ENCODE data around the gene RPP21. TPM values are rescaled to one million over a fixed set of nuclear protein-coding genes. Genes with fewer than 3 reads are reported as not detected.
A peak's percentile ranks its signal among the peaks of the same experiment; 100 is the strongest.
"Not testable (repeated sequence)": the region's sequence is repeated elsewhere in the genome, so short reads cannot be mapped to it uniquely, and the experiment has no call there.

RPP21 gene
- polyA plus RNA-seq, 4 donors, result 26.8 to 51.2 (median 36.0) TPM

DNA sequence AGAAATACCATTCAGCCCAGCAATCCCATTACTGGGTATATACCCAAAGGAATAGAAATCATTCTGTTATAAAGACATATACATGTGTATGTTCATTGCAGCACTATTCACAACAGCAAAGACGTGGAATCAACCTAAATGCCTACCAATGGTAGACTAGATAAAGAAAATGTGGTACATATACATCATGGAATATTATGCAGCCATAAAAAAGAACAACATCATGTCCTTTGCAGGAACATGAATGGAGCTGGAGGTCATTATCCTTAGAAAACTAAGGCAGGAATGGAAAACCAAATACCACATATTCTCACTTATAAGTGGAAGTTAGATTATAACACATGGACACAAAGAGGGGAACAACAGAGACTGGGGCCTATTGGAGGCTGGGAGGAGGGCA is 24.3 kb downstream of the RPP21 start:
- DNase-seq (ENCODE audit: low read depth in 4 of 4, low spot score in 2 of 4), result not testable (repeated sequence)

DNA sequence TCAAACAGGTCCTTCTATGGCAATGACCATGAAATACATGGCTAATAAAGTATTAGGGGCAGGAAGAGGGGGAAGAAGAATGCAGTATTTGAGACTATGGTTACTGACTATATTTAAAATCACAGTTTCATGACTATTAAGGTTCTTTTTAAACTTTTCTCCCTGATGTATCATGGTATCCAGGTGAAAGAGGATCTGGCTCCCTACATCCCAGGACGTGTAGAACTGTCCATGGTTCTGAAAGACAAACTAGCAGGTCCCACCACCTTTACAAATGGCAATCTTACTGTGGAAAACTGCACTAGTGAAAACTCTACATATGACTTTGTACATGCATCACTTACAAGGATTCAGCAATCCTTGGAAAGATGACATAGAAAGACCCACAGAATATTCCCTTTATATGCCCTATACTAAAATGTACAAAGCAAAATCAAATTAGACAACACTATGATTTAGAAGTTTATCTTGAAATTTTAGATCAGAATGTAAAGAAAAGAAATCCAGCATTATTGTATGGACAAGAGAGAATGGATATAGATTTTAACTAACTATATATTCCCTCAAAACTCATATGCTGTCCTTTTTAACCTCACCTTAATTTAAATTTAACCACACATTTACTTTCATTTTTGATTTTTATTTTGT is 33.5 kb downstream of the RPP21 start:
- DNase-seq (ENCODE audit: low read depth in 4 of 4, low spot score in 2 of 4), result peak in 2 of 4 donors; percentile 22 to 50

DNA sequence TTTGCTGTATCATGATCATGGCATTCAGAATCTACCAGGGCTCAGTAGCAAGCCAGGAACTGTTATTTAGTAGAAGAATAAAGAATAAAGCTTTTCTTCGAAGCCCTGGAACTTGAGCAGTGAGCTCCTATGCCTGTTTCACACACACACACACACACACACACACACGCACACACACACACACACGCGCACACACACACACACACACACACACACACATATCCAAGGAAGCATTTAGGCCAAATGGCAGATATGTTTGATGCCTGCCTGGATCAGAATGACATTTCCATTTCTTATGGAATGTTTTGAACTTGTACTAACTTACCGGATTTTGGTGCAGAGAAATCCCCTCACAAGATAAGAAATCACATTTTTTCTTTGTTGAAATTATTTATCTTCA is 35.5 kb downstream of the RPP21 start:
- DNase-seq (ENCODE audit: low read depth in 4 of 4, low spot score in 2 of 4), result no peak

DNA sequence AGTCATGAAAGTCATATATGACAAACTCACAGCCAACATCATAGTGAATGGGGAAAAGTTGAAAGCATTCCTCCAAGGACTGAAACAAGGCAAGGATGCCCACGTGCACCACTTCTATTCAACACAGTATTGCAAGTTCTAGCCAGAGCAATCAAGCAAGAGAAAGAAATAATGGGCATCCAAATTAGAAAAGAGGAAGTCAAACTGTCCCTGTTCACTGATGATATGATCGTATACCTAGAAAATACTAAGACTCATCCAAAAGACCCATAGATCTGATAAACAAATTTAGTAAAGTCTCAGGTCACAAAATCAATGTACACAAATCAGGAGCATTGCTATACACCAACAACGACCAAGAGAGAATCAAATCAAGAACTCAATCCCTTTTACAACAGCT is 41.2 kb downstream of the RPP21 start:
- no peak for DNase-seq (ENCODE audit: low read depth in 4 of 4, low spot score in 2 of 4)

DNA sequence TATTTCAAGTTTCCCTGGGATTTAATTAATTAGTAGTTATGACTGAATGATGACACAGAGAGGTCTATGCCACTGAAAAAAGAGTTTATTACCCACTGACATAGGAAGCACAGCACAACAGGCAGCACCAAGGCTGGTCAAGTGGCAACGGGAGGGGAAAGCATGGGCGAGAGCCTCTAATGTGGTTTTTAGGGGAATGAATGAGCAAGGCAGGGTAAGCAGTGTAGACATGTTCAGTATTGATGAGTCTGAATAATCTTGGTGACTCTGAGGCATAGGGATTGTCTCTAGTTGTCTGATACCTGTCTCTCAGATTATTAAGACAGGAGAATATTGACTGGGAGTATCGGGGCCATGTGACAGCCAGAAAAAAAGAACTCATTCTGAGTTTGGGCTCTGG is 46.3 kb downstream of the RPP21 start:
- DNase-seq (ENCODE audit: low read depth in 4 of 4, low spot score in 2 of 4), result no peak

DNA sequence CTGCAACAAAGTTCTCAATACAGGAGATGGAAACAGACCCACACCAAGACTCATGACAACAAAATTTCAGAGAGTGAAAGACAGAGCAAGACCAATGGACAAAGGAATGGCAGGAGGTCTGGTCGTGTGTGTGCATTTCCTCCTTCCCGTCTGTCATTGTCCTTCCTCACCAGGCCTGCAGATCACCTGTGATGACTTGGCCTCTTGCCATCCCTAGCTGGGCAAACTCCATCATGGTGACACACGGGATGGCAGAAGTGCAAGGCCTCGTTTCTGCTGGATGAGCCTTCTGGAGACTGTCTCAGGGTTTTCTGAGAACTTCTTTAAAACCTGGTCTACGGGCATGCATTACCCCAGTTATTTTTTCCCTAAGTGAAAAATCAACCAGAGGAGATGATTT is 49.2 kb downstream of the RPP21 start:
- no peak for DNase-seq (ENCODE audit: low read depth in 4 of 4, low spot score in 2 of 4)

Other genes starting within 250 kb of the RPP21 start
- under 1 TPM in 1 of 4 donors, not detected in 3; 0.21 TPM for gene TRIM31, start 232.1 kb upstream of the RPP21 start, polyA plus RNA-seq (ENCODE audit: insufficient read length in 4 of 4)
- gene TRIM40, start 209.0 kb upstream of the RPP21 start, polyA plus RNA-seq (ENCODE audit: insufficient read length in 4 of 4), result under 1 TPM in 1 of 4 donors, not detected in 3; 0.08 TPM
- gene TRIM10, start 183.9 kb upstream of the RPP21 start, polyA plus RNA-seq (ENCODE audit: insufficient read length in 4 of 4), result 1 to 10 TPM in 1 of 4 donors, under 1 TPM in 3; 0.29 to 1.3 (median 0.37) TPM
- under 1 TPM; 0.10 to 0.62 (median 0.14) TPM for gene TRIM15, start 181.6 kb upstream of the RPP21 start, polyA plus RNA-seq (ENCODE audit: insufficient read length in 4 of 4)
- 10 to 100 TPM; 33.3 to 42.3 (median 37.7) TPM for gene TRIM26, start 131.8 kb upstream of the RPP21 start, polyA plus RNA-seq (ENCODE audit: insufficient read length in 4 of 4)
- gene TRIM39, start 18.2 kb upstream of the RPP21 start, polyA plus RNA-seq (ENCODE audit: insufficient read length in 4 of 4), result 10 to 100 TPM; 12.3 to 15.5 (median 13.2) TPM
- gene HLA-E, start 144.4 kb downstream of the RPP21 start, polyA plus RNA-seq (ENCODE audit: insufficient read length in 4 of 4), result 100 to 1,000 TPM in 3 of 4 donors, 10 to 100 TPM in 1; 94.3 to 137 (median 116) TPM
- 100 to 1,000 TPM in 2 of 4 donors, 10 to 100 TPM in 2; 82.4 to 106 (median 101) TPM for gene GNL1, start 211.3 kb downstream of the RPP21 start, polyA plus RNA-seq (ENCODE audit: insufficient read length in 4 of 4)
- gene PRR3, start 212.1 kb downstream of the RPP21 start, polyA plus RNA-seq (ENCODE audit: insufficient read length in 4 of 4), result 10 to 100 TPM; 26.7 to 41.2 (median 34.1) TPM
- gene ABCF1, start 226.3 kb downstream of the RPP21 start, polyA plus RNA-seq (ENCODE audit: insufficient read length in 4 of 4), result 10 to 100 TPM; 66.8 to 79.0 (median 71.5) TPM